ENCODE measurements around the gene BAG3.
"Not testable (repeated sequence)": the region's sequence is repeated elsewhere in the genome, so short reads cannot be mapped to it uniquely, and the experiment has no call there.

BAG3 gene

DNA sequence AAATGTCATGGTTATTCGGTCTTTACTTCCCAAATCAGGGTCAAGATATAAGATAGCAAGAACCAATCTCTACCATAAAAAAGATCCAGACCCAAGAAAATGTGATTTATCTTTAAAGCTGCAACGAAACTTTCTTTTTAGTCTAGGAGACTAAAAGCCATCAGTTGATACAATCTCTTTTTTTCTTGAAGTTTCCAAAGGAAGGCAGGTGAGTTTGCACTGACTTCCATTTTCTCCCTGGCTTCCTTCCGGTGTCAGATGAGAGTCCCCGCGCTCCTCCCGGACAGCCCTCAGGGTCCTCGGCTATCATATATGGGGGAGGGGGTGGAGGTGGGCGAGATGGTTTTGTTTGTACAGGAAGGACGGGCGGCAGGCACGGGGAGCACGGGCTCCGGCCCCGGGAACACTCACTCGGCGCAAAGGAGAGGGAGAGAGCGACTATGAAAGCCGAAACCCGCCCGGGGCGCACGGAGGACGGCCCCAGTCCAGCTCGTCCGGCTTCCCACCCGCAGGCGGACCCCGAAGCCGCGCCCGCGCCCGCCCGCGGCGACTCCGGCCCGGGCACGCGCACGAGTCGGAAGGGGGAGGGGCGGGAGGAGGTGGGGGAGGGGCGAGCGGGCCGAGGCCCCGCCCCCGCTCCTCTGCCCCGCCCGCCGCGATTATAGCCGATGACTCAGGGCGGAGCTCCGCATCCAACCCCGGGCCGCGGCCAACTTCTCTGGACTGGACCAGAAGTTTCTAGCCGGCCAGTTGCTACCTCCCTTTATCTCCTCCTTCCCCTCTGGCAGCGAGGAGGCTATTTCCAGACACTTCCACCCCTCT is at the start of gene BAG3:
TSS of gene BAG3 (plus strand) at position 689 of the 822 bp plus-strand sequence. CDS start 296 bp downstream, outside the sequence.
- DNase-seq (ENCODE audit: low spot score): peak; percentile 96

DNA sequence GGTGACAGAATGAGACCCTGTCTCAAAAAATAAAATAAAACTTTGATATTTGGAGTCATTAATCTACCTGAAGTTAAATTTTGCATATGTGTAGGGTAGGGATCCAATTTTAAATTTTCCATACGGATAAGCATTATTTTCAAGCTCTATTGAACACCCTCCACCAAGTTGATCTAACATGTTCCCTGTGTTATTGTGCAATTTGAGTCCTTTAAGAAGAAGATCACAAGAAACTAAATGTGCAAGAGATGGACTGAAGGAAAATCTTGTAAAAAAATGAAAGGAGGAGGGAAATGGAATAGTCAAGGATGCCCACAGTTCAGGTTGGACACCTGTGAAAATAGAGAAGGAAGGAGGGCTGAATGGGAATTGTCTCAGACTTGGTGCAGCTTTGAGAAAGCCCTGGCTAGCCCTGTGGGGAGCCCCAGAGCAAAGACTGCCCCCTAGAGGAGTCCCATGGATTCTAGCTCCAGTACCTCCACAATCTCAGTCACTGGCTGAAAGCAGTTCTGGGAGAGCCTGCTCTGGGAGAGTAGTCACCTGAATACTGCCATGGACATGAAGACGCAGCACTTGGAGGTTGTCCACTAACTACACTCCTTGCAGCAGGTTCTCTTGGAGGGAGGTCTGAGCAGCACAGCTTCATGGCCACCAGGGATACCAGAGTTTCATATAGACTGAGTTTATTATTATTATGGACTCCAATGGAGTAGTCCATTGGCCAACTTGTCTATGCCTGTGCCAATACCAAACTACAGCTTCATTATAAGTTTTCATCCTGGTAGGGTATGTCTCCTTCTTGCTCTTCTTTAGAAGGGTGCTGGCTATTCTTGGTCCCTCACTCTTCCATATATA is 48.7 kb upstream of the BAG3 start:
- no peak for DNase-seq (ENCODE audit: low spot score)

DNA sequence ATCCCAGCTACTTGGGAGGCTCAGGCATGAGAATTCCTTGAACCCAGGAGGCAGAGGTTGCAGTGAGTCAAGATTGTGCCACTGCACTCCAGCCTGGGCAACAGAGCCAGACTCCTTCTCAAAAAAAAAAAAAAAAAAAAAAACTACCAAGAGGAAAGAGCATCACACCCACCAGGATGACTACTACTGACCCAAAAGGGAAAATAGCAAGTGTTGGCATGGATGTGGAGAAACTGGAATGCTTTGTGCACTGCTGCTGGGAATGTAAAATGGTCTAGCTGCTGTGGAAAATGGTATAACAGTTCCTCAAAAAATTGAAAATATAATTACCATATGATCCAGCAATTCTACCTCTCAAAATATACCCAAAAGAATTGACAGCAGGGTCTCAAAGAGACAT is 46.7 kb upstream of the BAG3 start:
- DNase-seq (ENCODE audit: low spot score): no peak

GRCh38 chr10:119608316-119609155 is 42.6 kb upstream of the BAG3 start:
- no peak for DNase-seq (ENCODE audit: low spot score)

GRCh38 chr10:119609516-119609915 is 41.7 kb upstream of the BAG3 start:
- DNase-seq (ENCODE audit: low spot score): no peak

DNA sequence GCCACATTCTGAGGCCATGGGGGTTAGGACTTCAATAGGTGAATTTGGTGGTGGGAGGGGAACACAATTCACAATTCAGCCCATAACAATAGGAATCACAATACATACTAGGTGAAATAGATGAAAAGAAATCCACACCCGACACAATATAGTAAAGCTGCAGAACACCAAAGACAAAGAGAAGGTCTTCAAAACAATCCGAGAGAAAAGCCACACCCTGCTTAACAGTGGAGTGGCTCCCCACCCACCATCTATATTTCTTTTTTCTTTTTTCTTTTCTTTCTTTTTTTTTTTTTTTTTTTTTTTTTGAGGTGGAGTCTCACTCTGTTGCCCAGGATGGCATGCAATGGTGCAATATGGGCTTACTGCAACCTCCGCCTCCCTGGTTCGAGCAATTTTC is 39.7 kb upstream of the BAG3 start:
- DNase-seq (ENCODE audit: low spot score): no peak

- DNase-seq (ENCODE audit: low spot score): no peak
Measured at GRCh38 chr10:119613741-119614140, 37.4 kb upstream of the BAG3 start.

DNA sequence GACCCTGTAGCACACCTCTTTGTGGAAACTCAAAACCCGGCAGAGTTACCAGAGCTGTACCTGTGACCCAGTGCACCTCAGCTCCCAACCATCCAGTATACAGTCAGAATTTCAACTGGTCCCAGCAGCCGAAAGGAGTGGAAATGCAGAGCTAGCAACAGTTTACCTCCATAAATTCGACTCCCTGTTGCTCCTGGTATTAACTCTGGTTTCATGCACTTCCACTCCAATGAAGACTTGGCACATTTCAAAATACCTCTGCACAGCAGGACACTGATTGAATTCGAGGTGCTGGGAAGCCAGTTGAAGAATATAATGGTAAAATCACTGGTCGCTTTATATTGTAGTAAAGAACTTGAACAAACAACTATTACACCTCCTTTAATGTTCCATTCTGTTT is 36.5 kb upstream of the BAG3 start:
- no peak for DNase-seq (ENCODE audit: low spot score)

GRCh38 chr10:119616882-119617570 is 34.2 kb upstream of the BAG3 start:
- no peak for DNase-seq (ENCODE audit: low spot score)

DNA sequence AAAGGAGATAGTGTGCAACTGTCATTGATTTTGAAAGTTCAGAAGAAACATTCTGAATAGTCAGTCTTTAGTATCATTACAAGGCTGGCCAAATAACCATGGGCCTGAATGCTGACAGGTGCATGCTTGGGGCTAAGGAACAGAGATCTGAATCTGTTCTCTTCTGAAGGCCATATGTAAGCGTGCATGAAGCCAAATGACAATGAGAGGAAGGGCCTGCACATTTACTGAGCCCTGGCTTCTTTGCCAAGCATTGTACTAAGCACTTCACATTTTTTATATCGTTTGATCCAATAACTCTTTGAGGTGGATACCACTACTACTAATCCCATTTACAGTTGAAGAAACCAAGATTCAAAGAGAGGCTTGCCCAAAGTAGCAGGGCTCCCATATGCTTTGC is 32.0 kb upstream of the BAG3 start:
- no peak for DNase-seq (ENCODE audit: low spot score)

GRCh38 chr10:119619811-119620210 is 31.4 kb upstream of the BAG3 start:
- not testable (repeated sequence) for DNase-seq (ENCODE audit: low spot score)

DNA sequence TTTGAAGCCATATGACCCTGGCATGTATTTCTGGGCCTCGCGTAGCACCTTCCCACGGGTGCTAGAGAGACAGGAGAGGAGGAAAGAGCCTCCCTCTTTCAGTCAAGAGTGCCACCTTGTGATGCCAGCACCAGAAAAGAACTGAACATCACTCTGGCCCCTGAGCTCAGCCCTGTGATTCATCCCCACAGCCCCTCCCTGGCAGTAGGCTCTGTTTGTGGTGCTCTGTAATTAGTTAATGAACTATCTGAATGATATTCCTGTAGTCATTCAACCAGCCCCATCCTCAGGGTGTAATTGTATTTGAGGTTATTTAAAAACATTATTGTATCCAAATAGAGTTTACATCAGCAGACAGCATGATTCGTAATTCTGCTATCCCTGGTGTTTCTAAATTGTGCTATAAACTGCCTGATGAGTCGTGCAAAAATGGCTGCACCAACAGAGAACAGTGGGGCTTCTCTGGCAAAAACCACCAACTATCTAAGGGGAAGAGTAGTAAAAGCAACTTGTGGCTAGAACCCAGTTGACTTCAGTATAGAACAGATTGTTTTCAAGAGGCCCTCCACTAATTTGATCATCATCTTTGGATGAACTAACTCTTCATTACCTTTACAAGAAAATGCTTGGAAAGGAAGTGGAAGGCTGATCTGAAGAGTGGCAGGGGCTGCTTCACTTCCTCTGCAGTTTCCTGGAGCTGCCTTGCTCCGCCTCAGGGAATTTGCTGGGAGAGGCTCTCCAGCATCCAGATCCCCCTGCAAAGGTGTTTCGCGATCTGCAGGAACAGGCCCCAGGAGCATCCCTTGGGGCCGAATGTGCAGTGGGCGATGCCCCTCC is 30.7 kb upstream of the BAG3 start:
- no peak for DNase-seq (ENCODE audit: low spot score)

DNA sequence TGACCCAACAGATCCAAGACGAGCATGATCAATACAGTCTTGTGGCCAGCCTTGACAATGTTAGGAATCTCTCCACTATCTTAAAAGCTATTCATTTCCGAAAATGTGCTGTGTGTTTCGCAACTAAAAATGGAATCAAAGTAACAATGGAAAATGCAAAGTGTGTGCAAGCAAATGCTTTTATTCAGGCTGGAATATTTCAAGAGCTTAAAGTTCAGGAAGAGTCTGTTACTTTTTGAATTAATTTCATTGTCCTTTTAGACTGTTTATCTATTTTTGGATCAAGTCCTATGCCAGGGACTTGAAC is 30.1 kb upstream of the BAG3 start:
- DNase-seq (ENCODE audit: low spot score): no peak

- no peak for DNase-seq (ENCODE audit: low spot score)
Measured at GRCh38 chr10:119625570-119626280, 25.5 kb upstream of the BAG3 start.

DNA sequence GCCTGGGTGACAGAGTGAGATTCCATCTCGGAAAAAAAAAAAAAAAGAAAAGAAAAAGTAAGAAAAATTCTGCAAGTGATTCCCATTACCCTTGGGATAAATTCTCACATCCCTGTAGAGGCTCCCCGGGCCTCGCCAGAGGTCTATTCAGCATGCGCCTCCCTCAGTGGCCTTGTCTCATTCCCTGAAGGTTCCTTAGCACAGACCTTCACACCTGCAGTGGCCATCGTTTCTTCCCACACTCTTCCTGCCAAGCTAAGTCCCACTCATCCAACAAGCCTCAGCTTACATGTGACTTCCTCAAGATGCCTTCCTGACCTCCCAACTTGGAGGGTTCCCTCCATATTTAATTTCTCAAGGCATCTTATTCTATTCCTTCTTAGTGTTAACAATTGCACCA is 20.9 kb upstream of the BAG3 start:
- no peak for DNase-seq (ENCODE audit: low spot score)

GRCh38 chr10:119633538-119634218 is 17.5 kb upstream of the BAG3 start:
- DNase-seq (ENCODE audit: low spot score): no peak

GRCh38 chr10:119634219-119634544 is 17.0 kb upstream of the BAG3 start:
- DNase-seq (ENCODE audit: low spot score): no peak

DNA sequence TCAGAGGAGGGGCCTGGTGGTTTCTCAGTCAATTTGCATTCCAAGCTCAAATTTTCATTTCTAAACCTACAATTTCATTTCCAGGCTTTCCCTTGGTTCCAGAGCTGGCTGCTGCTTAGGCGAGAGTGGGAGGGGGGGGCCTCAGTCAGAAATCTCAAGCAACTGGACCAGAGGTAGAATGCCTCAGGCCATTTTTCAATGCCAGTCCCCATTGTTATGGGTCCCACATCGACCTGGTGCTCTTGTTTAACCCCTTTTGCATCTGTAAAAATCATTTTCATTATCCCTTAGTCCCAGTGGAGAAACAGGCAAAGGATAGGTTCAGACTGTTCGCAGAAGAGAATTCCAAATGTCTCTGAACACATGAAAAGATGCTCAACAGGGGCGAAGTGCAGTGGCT is 13.5 kb upstream of the BAG3 start:
- DNase-seq (ENCODE audit: low spot score): no peak

- DNase-seq (ENCODE audit: low spot score): no peak
Measured at GRCh38 chr10:119638982-119639381, 12.2 kb upstream of the BAG3 start.

GRCh38 chr10:119640384-119640783 is 10.8 kb upstream of the BAG3 start:
- no peak for DNase-seq (ENCODE audit: low spot score)
